Fibroblast of upper back skin (primary cell): Measurements from ENCODE around the gene NMNAT3.

Source experiments
- DNase-seq: peaks from one replicate; pipeline ENCODE4 v3.0.0-alpha.2; 2013

NMNAT3 gene

GRCh38 chr3:139674571-139675260, 3.1 kb downstream of the NMNAT3 start:
- no peak for DNase-seq

GRCh38 chr3:139672884-139673283, 4.9 kb downstream of the NMNAT3 start:
- no peak for DNase-seq

DNA sequence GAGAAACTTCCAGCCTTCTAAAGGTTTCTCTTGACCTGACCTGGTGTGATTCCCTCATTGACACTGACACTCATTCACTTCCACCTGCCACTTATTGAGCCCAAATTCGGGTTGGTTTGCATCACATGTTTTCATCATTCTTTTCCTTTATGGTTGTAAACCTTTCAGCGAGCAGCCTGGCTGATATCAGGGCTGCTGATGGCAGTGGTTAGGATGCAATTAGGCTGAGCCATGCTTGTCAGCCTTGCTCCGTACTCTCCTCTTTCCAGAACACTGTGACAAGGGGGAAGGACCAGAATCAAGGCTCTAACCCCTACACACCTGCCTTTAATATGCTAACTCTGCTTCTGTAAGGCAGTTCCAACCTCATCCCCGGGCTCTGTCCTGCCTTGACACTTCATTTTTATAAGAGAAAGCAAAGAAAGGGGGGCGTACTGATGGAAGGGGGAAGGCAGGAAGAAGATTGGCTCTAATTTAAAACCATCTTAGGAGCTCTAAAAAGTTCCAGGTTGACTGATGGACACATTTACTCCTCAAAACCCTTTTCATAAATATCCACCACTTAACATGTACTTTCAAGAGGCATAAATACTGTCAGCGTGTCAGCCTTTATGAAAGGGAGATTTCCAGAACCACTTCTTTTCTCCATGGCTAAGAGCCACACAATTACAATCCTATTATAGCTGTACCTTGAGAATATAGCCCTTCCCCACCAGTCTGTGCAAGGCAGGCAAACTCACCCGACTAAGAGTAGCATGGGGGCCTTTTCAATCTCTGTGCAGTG, 5.7 kb downstream of the NMNAT3 start:
- DNase-seq: no peak

- DNase-seq: peak; percentile 10
Measured at GRCh38 chr3:139671107-139671506, 6.7 kb downstream of the NMNAT3 start.

GRCh38 chr3:139670196-139670595, 7.6 kb downstream of the NMNAT3 start:
- no peak for DNase-seq

GRCh38 chr3:139668332-139668731, 9.4 kb downstream of the NMNAT3 start:
- DNase-seq: no peak

DNA sequence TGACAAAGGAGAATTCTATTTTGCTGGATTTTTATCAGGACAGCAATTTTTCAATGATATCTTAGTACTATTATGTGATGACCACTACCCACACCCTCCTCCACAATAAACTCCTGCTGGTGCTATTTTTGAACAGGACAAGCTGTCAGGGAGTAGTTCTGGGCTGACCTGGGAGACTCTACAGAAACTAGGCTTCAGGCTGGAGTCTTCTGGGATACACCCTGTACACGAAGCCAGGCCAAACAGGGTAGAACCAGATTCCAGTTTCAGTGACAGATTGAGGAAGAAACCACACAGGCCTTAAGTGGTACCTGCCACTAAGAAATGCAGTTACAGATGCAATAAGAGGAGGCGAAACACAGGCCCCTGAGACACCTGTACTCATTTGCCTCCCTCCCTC, 12.8 kb downstream of the NMNAT3 start:
- no peak for DNase-seq

GRCh38 chr3:139660269-139660668, 17.5 kb downstream of the NMNAT3 start:
- no peak for DNase-seq

DNA sequence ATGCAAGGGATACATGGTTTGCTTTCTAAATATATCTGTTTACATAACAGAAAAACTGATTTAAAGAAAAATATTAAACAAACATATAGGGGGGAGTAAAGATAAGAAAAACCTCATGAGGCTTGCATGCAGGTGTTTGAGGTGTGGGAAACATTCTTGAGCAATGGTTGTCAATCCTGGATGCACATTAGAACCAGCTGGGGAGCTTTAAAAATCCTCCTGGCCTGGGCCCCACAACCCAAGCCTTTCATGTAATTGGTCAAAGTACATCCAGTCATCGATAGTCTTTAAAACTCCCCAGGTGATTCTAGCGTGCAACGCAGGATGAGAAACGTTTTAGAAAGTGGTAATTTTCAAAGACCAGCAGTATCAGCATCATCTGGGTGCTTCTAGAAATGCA, 18.3 kb downstream of the NMNAT3 start:
- DNase-seq: no peak

DNA sequence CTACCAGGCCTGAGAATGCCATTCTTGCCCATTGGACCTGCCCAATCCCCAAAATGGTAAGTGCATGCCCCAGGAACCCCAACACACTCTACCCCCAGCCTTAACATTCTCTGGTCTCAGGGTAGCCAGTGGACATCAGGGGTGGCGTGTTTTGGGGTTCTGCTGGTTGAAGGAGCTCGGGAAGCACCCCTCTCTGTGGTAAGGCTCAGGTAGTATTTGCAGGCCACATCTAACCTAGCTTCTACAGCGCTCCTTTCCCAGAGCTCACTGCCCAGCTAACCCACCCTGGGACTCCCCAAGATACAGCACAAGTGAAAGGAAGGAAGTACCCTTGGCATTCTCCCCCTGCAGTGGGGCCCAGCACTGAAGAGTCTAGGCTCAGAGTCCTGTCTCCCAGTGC, 19.8 kb downstream of the NMNAT3 start:
- no peak for DNase-seq

- no peak for DNase-seq
Measured at GRCh38 chr3:139657434-139657833, 20.3 kb downstream of the NMNAT3 start.

GRCh38 chr3:139655909-139656595, 21.7 kb downstream of the NMNAT3 start:
- DNase-seq: no peak

GRCh38 chr3:139654637-139655365, 23.0 kb downstream of the NMNAT3 start:
- no peak for DNase-seq

- no peak for DNase-seq
Measured at GRCh38 chr3:139653582-139653981, 24.2 kb downstream of the NMNAT3 start.

- no peak for DNase-seq
Measured at GRCh38 chr3:139652561-139652960, 25.2 kb downstream of the NMNAT3 start.

DNA sequence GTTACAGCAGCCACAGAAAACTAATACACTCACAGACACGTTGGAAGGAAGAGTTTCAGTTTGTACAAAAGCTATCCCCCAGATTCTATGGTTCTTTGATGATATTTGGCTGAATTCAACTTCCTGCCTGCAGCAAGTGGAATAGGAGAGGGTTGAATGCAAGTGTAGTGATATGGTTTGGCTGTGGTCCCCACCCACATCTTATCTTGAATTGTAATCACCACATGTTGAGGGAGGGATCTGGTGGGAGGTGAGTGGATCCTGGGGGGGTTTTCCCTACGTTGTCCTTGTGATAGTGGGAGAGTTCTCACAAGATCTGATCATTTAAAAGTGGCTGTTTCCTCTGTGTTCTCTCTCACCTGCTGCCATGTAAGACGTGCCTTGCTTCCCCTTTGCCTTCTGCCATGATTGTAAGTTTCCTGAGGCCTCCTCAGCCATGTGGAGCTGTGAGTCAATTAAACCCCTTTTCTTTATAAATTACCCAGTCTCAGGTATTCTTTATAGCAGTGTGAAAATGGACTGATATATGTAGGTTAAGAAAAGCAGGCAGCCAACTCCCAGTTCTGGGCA, 29.8 kb downstream of the NMNAT3 start:
- no peak for DNase-seq

DNA sequence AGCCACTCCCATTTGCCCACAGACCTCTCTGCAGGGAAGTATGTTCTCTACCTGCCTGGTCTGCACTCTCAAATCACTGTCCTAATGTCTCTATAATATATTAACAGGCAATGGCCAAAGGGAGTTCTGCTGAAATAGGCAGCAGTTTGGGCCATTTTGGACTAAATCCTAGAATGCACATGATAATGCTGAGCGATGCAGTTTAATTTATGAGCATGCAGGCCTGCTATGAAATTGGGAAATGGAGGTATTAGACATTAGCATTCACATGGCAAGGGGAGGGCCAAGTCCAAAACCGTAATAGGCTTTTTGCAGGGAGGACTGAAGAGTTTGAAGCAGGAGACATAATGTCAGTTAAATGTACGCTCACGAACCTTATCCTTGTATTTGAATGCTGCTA, 31.3 kb downstream of the NMNAT3 start:
- no peak for DNase-seq

- DNase-seq: peak; percentile 4
Measured at GRCh38 chr3:139642996-139643395, 34.8 kb downstream of the NMNAT3 start.

- DNase-seq: no peak
Measured at GRCh38 chr3:139640456-139640855, 37.3 kb downstream of the NMNAT3 start.

- no peak for DNase-seq
Measured at GRCh38 chr3:139639662-139640061, 38.1 kb downstream of the NMNAT3 start.

- DNase-seq: no peak
Measured at GRCh38 chr3:139638518-139638917, 39.3 kb downstream of the NMNAT3 start.

- no peak for DNase-seq
Measured at GRCh38 chr3:139636511-139636910, 41.3 kb downstream of the NMNAT3 start.

- peak; percentile 20 for DNase-seq
Measured at GRCh38 chr3:139634111-139634635, 43.6 kb downstream of the NMNAT3 start.
